NT2/D1 (cell line): Measurements from ENCODE around the gene FAM118A.
"Not testable (repeated sequence)": the region's sequence is repeated elsewhere in the genome, so short reads cannot be mapped to it uniquely, and the experiment has no call there.

Experiments used
- SUZ12 ChIP-seq: IDR thresholded peaks from 2 replicates; pipeline ENCODE4 v1.6.1; 2011; ENCODE audit not compliant: insufficient read length, insufficient read depth; ENCODE audit errors: extremely low read depth
- YY1 ChIP-seq: IDR thresholded peaks from 2 replicates; pipeline ENCODE4 v1.6.1; 2011; ENCODE audit not compliant: insufficient read length, insufficient read depth
- ZNF274 ChIP-seq: IDR thresholded peaks from 2 replicates; pipeline ENCODE4 v1.6.1; 2011; ENCODE audit warnings: mild to moderate bottlenecking, low read depth, low read length

GRCh38 chr22:45295004-45295403, 14.7 kb upstream of the FAM118A start:
- TF ChIP-seq ZNF274, YY1, SUZ12: not testable (repeated sequence)
